Naive thymus-derived CD4-positive, alpha-beta T cell (primary cell): Measurements from ENCODE around the gene ANKRD55. TPM values are rescaled to one million over a fixed set of nuclear protein-coding genes. Genes with fewer than 3 reads are reported as not detected.

Source experiments
- ATAC-seq: fragments of 150-1000 bp; cut with Tn5 transposase; 2 replicates; pipeline ENCODE4 v1.10.0; 2021; ENCODE audit warnings: mild to moderate bottlenecking, moderate library complexity
- CTCF ChIA-PET: fragments of 350-600 bp; sonication (Branson Sonifier 250); formaldehyde crosslinking; loops from one replicate; lab custom pipeline; 2021; ENCODE audit warnings: antibody characterized with exemption; lab: Charles Lee
- POLR2A ChIA-PET: fragments of 350-600 bp; sonication (Branson Sonifier 250); formaldehyde crosslinking; loops from one replicate; lab custom pipeline; 2021; ENCODE audit warnings: antibody characterized with exemption, inconsistent platforms; lab: Charles Lee
- DNase-seq, 9 donors: peaks; one replicate each; pipeline versions ENCODE4 v3.0.0 to v3.0.0-alpha.2; 2020 to 2022; ENCODE audit warnings: mixed read lengths in 1 of 9
- H3K27ac ChIP-seq: one replicate; pipeline ENCODE4 v1.7.0; 2013; ENCODE audit warnings: mild to moderate bottlenecking, low read depth, low read length, moderate library complexity
- H3K27me3 ChIP-seq, 2 donors: one replicate each; pipeline ENCODE4 v1.7.0; 2013; ENCODE audit warnings: low read length in 2 of 2, mild to moderate bottlenecking in 2 of 2, moderate library complexity in 2 of 2; ENCODE audit not compliant: control insufficient read depth in 2 of 2, insufficient read depth in 2 of 2
- H3K36me3 ChIP-seq, 3 experiments: 1 replicate in 2 of 3; 2 replicates in 1 of 3; pipeline ENCODE4 v1.7.0; 2013; ENCODE audit warnings: low read length in 3 of 3, mild to moderate bottlenecking in 3 of 3, moderate library complexity in 1 of 3; ENCODE audit not compliant: insufficient read depth in 3 of 3, control insufficient read depth in 2 of 3
- H3K4me1 ChIP-seq, 2 donors: one replicate each; pipeline ENCODE4 v1.7.0; 2013; ENCODE audit warnings: low read length in 2 of 2, mild to moderate bottlenecking in 2 of 2, moderate library complexity in 1 of 2; ENCODE audit not compliant: control insufficient read depth in 2 of 2, insufficient read depth in 2 of 2
- H3K4me3 ChIP-seq: 2 replicates; pipeline ENCODE4 v1.7.0; 2013; ENCODE audit warnings: mild to moderate bottlenecking, low read length
- H3K9me3 ChIP-seq, 3 experiments: 1 replicate in 2 of 3; 2 replicates in 1 of 3; pipeline ENCODE4 v1.7.0; 2013; ENCODE audit warnings: low read length in 3 of 3; ENCODE audit not compliant: control insufficient read depth in 2 of 3
- H3K27ac Mint-ChIP-seq, 9 donors: one replicate each; pipeline ENCODE4 v1.8.0; 2020 to 2022; ENCODE audit warnings: mixed read lengths in 9 of 9, mild to moderate bottlenecking in 8 of 9, moderate library complexity in 5 of 9, inconsistent platforms in 2 of 9
- H3K27me3 Mint-ChIP-seq, 5 donors: one replicate each; pipeline ENCODE4 v1.8.0; 2021 to 2022; ENCODE audit warnings: mixed read lengths in 5 of 5, mild to moderate bottlenecking in 1 of 5
- H3K36me3 Mint-ChIP-seq, 5 donors: one replicate each; pipeline ENCODE4 v1.8.0; 2020 to 2022; ENCODE audit warnings: mixed read lengths in 5 of 5, mild to moderate bottlenecking in 3 of 5, inconsistent platforms in 1 of 5
- H3K4me1 Mint-ChIP-seq, 7 donors: one replicate each; pipeline ENCODE4 v1.8.0; 2020 to 2022; ENCODE audit warnings: mixed read lengths in 7 of 7, mild to moderate bottlenecking in 3 of 7, inconsistent platforms in 1 of 7
- H3K4me3 Mint-ChIP-seq, 10 donors: one replicate each; pipeline ENCODE4 v1.8.0; 2020 to 2022; ENCODE audit warnings: mild to moderate bottlenecking in 10 of 10, mixed read lengths in 10 of 10, moderate library complexity in 6 of 10, inconsistent platforms in 2 of 10
- H3K9me3 Mint-ChIP-seq, 11 donors: one replicate each; pipeline ENCODE4 v1.8.0; 2020 to 2022; ENCODE audit warnings: mixed read lengths in 11 of 11, mild to moderate bottlenecking in 4 of 11, inconsistent platforms in 1 of 11, moderate library complexity in 1 of 11
- intact Hi-C, 2 donors: fragments of 100-400 bp; cut with micrococcal nuclease; formaldehyde crosslinking; loops; one replicate each; pipeline ENCODE4 v1.15.1; 2023
- polyA plus RNA-seq, 2 donors: library from polyadenylated mRNA; unstranded; fragments of 300-500 nt; fragmentation: Illumina TruSeq; gene quantifications; one replicate each; pipeline ENCODE4 v1.2.3, GENCODE V29; 2021
- total RNA-seq, 6 experiments: library from RNA in 5 of 6; stranded (reverse) in 5 of 6; gene quantifications; 1 replicate in 5 of 6; 2 replicates in 1 of 6; pipeline ENCODE4 v1.2.3 and lab custom pipeline; 2021 to 2026

The ANKRD55 gene
- total and polyA plus RNA-seq, 7 experiments from 2014 or later: 7.1 to 89.7 (median 24.4) TPM

GRCh38 chr5:56066931-56067450 is 166.1 kb downstream of the ANKRD55 start:
- intact Hi-C loops: no loop called here
- DNase-seq: no peak
- Mint-ChIP-seq H3K36me3 (peaks cover 0 to 6% (median 5%) of the 10 kb centered on the region in 5 donors), H3K27ac (peak overlapping the region in 8 of 9 donors; percentile 53 to 99 (median 88)), H3K4me3 (peak overlapping the region in 5 of 10 donors; percentile 20 to 75 (median 46)), H3K9me3 (peaks cover 0 to 2% (median 0%) of the 10 kb centered on the region in 11 donors), H3K4me1 (peaks cover 33 to 88% (median 78%) of the 10 kb centered on the region in 7 donors), H3K27me3 (peaks cover 0 to 7% (median 0%) of the 10 kb centered on the region in 5 donors)
- ATAC-seq: no peak
- Histone ChIP-seq H3K4me3 (no peak overlapping the region), H3K4me1 (peaks cover 7 to 50% of the 10 kb centered on the region in 2 donors), H3K27me3 (no peaks in the 10 kb centered on the region), H3K27ac (no peak overlapping the region), H3K9me3 (no peaks in the 10 kb centered on the region), H3K36me3 (no peaks in the 10 kb centered on the region)
- ChIA-PET POLR2A (interaction anchor here (0.6 to 2.6 kb wide), 12 partner anchors 9 to 80 kb away, joined by 3 to 9 read pairs (median 4); no protein-coding TSS in a partner anchor), CTCF (interaction anchor here (0.6 to 1.4 kb wide), 7 partner anchors 11 to 606 kb away, joined by 3 to 6 read pairs (median 4); no protein-coding TSS in a partner anchor)

- ChIA-PET CTCF (interaction anchor here (0.9 kb wide), 1 partner anchor 38 kb away, joined by 4 read pairs; no protein-coding TSS in a partner anchor), POLR2A (interaction anchor here (0.6 to 2.6 kb wide), 12 partner anchors 10 to 101 kb away, joined by 3 to 7 read pairs (median 4); no protein-coding TSS in a partner anchor)
- ATAC-seq (no peak), DNase-seq (no peak)
- H3K9me3 Mint-ChIP-seq: no peaks in the 10 kb centered on the region
- no peak overlapping the region for H3K4me3 ChIP-seq
- peaks cover 0 to 11% (median 0%) of the 10 kb centered on the region in 5 donors for H3K27me3 Mint-ChIP-seq
- no peak overlapping the region for H3K27ac ChIP-seq
- peaks cover 32 to 85% (median 74%) of the 10 kb centered on the region in 7 donors for H3K4me1 Mint-ChIP-seq
- H3K4me1 ChIP-seq: peaks cover 0 to 49% of the 10 kb centered on the region in 2 donors
- H3K36me3 ChIP-seq: no peaks in the 10 kb centered on the region
- intact Hi-C loops: loop anchor here in 1 of 2 donors (1.0 kb wide), 1 partner anchor 9 kb away; no protein-coding TSS in a partner anchor
- H3K27ac Mint-ChIP-seq: peak overlapping the region in 8 of 9 donors; percentile 30 to 90 (median 59)
- peaks cover 3 to 13% (median 10%) of the 10 kb centered on the region in 5 donors for H3K36me3 Mint-ChIP-seq
- H3K27me3 ChIP-seq: no peaks in the 10 kb centered on the region
- no peaks in the 10 kb centered on the region for H3K9me3 ChIP-seq
- peak overlapping the region in 2 of 10 donors; percentile 11 to 12 for H3K4me3 Mint-ChIP-seq
Measured at GRCh38 chr5:56064984-56065383, 168.1 kb downstream of the ANKRD55 start.

DNA sequence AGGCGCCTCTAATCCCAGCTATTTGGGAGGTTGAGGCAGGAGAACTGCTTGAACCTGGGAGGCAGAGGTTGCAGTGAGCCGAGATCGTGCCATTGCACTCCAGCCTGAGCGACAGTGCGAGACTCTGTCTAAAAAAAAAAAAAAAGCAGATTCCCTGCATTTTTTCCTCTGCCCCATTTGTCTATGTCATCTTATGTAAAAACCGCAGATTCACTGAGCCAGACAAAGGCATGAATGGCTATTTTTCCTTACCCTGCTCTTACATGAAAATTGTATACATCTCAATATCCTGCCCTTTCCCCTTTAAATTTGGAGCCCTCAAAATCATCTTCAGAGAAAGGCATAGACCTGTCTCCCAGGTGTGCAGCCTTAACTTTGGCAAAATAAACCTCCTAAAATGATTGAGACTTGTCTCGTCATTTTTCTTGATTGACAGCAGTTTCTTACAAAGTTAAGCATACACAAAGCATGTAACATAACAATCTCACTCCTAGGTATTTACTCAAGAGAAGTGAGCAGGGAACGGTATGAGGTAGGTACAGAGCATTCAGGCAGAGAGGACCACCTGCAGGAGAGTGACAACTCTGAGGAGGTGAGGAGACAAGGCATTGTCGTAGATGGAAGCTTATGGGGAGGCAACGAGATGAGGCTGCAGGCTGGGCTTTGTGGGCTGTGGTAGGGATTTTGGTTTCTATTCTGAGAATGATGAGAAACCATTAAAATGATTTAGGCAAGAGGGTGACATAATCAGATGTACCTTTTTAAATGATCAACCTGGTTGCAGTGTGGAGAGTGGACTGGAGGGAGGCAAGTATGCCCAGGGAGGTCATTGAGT is 172.6 kb downstream of the ANKRD55 start:
- Histone ChIP-seq H3K9me3 (no peaks in the 10 kb centered on the region), H3K4me1 (peaks cover 8 to 69% of the 10 kb centered on the region in 2 donors), H3K27me3 (no peaks in the 10 kb centered on the region), H3K36me3 (no peaks in the 10 kb centered on the region), H3K4me3 (no peak overlapping the region), H3K27ac (peak overlapping the region; percentile 58)
- intact Hi-C loops: no loop called here
- CTCF ChIA-PET: interaction anchor here (0.6 to 2.8 kb wide), 6 partner anchors 9 to 71 kb away, joined by 3 to 9 read pairs (median 4); no protein-coding TSS in a partner anchor
- DNase-seq (peak in 8 of 9 donors; percentile 36 to 73 (median 55)), ATAC-seq (peak; percentile 50)
- Mint-ChIP-seq H3K9me3 (peaks cover 0 to 6% (median 0%) of the 10 kb centered on the region in 11 donors), H3K27ac (peak overlapping the region; percentile 50 to 99 (median 89)), H3K4me1 (peaks cover 46 to 86% (median 79%) of the 10 kb centered on the region in 7 donors), H3K4me3 (peak overlapping the region; percentile 63 to 87 (median 80)), H3K36me3 (peaks cover 3 to 17% (median 10%) of the 10 kb centered on the region in 5 donors), H3K27me3 (peaks cover 0 to 8% (median 0%) of the 10 kb centered on the region in 5 donors)
- POLR2A ChIA-PET: interaction anchor here (0.6 to 6.0 kb wide), 16 partner anchors 9 to 99 kb away, joined by 3 to 97 read pairs (median 8); partner anchors contain the start of gene IL6ST

GRCh38 chr5:56059854-56060253 is 173.3 kb downstream of the ANKRD55 start:
- CTCF ChIA-PET: interaction anchor here (0.7 to 2.8 kb wide), 6 partner anchors 9 to 142 kb away, joined by 3 to 9 read pairs (median 5); no protein-coding TSS in a partner anchor
- peak overlapping the region in 9 of 10 donors; percentile 63 to 87 (median 81) for H3K4me3 Mint-ChIP-seq

DNA sequence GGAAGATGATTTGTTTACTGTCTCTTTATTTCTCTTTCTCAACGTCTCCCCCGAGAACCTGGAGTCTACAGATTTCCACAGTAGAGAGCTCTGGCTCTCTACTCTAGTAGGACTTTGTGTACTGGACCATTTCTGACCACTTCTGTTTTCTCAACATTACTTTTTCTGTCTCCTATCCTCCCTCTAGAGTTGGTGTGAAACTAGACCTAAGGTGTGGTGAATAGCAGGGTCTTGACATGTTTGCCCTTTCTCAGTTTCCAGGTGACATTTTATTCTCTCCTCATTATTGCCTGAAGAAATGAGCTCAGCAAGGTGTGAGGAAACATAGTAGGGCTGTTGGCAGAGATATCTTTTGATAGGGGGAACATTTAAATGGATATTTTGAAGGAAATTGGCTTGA is 176.3 kb downstream of the ANKRD55 start:
- H3K9me3 Mint-ChIP-seq: peaks cover 0 to 11% (median 5%) of the 10 kb centered on the region in 11 donors
- peaks cover 52 to 94% (median 76%) of the 10 kb centered on the region in 7 donors for H3K4me1 Mint-ChIP-seq
- intact Hi-C loops: loop anchor here in 1 of 2 donors (1.0 to 5.0 kb wide), 2 partner anchors 7 to 145 kb away; no protein-coding TSS in a partner anchor
- POLR2A ChIA-PET: interaction anchor here (0.6 to 6.0 kb wide), 14 partner anchors 8 to 750 kb away, joined by 3 to 97 read pairs (median 6); partner anchors contain the start of genes DHX29 and IL6ST
- peak overlapping the region in 8 of 10 donors; percentile 55 to 83 (median 68) for H3K4me3 Mint-ChIP-seq
- Histone ChIP-seq H3K4me1 (peaks cover 8 to 96% of the 10 kb centered on the region in 2 donors), H3K9me3 (no peaks in the 10 kb centered on the region), H3K36me3 (no peaks in the 10 kb centered on the region), H3K27ac (peak overlapping the region; percentile 60), H3K27me3 (no peaks in the 10 kb centered on the region), H3K4me3 (peak overlapping the region; percentile 21)
- DNase-seq (no peak), ATAC-seq (no peak)
- peak overlapping the region; percentile 44 to 99 (median 90) for H3K27ac Mint-ChIP-seq
- H3K27me3 Mint-ChIP-seq: peaks cover 0 to 6% (median 0%) of the 10 kb centered on the region in 5 donors
- H3K36me3 Mint-ChIP-seq: peaks cover 2 to 31% (median 12%) of the 10 kb centered on the region in 5 donors
- CTCF ChIA-PET: interaction anchor here (0.7 to 2.0 kb wide), 4 partner anchors 11 to 144 kb away, joined by 3 to 4 read pairs (median 4); no protein-coding TSS in a partner anchor

More at GRCh38 chr5:56059854-56060253, 173.3 kb downstream of the ANKRD55 start:
- Mint-ChIP-seq H3K27me3 (peaks cover 0 to 10% (median 0%) of the 10 kb centered on the region in 5 donors), H3K27ac (peak overlapping the region in 8 of 9 donors; percentile 77 to 99 (median 90)), H3K4me1 (peaks cover 52 to 86% (median 79%) of the 10 kb centered on the region in 7 donors), H3K36me3 (peaks cover 3 to 21% (median 10%) of the 10 kb centered on the region in 5 donors), H3K9me3 (peaks cover 0 to 6% (median 0%) of the 10 kb centered on the region in 11 donors)
- POLR2A ChIA-PET: interaction anchor here (0.6 to 6.0 kb wide), 20 partner anchors 7 to 89 kb away, joined by 3 to 97 read pairs (median 10); partner anchors contain the start of gene IL6ST
- H3K36me3 ChIP-seq: no peaks in the 10 kb centered on the region
- H3K27me3 ChIP-seq: no peaks in the 10 kb centered on the region
- H3K4me3 ChIP-seq: peak overlapping the region; percentile 28
- H3K9me3 ChIP-seq: no peaks in the 10 kb centered on the region
- H3K4me1 ChIP-seq: peaks cover 8 to 76% of the 10 kb centered on the region in 2 donors
- intact Hi-C loops: loop anchor here (1.0 to 5.0 kb wide), 9 partner anchors 9 to 142 kb away; partner anchors contain the start of gene IL6ST (in 1 of the 2)
- ATAC-seq: no peak
- DNase-seq: no peak
- H3K27ac ChIP-seq: peak overlapping the region; percentile 58
